ENCODE data around the gene OR4C3.
"Not testable (repeated sequence)": the region's sequence is repeated elsewhere in the genome, so short reads cannot be mapped to it uniquely, and the experiment has no call there.

Gene OR4C3

DNA sequence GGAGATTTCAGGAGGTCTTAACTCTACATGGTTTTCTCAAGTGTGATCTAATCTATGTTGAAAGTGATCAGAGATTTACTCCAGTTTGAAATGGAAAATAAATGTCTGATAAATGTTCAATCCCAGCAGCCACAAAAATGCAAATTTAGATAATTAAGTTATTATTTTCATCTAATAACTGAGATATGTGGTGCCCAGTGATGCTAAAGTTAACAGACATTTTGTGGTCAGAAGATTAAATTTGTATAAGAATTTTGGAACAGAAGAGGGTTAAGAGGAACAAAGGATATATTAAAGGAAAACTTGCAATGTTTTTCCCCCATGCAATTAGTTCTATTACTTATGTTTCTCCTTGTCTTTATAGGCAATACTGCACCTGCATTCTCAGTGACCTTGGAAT, at the start of gene OR4C3:
TSS of gene OR4C3 (plus strand) at position 301 of the 400 bp plus-strand sequence. CDS start 102 bp downstream, outside the sequence.
- not testable (repeated sequence) for H3K4me1 Mint-ChIP-seq (ENCODE audit: low read depth); H3K9me3 Mint-ChIP-seq; H3K4me3 Mint-ChIP-seq; H3K27ac Mint-ChIP-seq; H3K27me3 Mint-ChIP-seq (ENCODE audit: low read depth); H3K36me3 Mint-ChIP-seq (ENCODE audit: low read depth)

DNA sequence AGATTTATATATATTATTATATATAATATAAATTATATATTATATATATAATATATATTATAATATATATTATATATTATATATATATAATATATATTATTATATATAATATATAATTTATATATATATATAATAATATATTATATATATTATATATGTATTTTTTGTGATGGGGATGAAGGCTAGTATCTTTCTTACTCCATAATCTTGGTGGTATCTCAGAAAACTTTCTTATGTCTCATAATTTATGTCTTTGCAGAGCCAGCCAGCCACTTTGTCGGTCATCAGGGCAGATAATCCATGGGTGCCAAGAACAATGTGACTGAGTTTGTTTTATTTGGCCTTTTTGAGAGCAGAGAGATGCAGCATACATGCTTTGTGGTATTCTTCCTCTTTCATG, 18.8 kb upstream of the OR4C3 start, which contains the start of gene OR4S1:
TSS of gene OR4S1 (plus strand) at position 301 of the 400 bp plus-strand sequence. CDS start at position 301, 0 bp downstream.
- Mint-ChIP-seq H3K36me3 (ENCODE audit: low read depth) (no peaks in the 10 kb centered on the region), H3K4me1 (ENCODE audit: low read depth) (no peaks in the 10 kb centered on the region), H3K9me3 (no peaks in the 10 kb centered on the region), H3K27ac (no peak within 1 kb of the TSS), H3K4me3 (no peak within 1 kb of the TSS), H3K27me3 (ENCODE audit: low read depth) (peaks cover 18% of the 10 kb centered on the region)

DNA sequence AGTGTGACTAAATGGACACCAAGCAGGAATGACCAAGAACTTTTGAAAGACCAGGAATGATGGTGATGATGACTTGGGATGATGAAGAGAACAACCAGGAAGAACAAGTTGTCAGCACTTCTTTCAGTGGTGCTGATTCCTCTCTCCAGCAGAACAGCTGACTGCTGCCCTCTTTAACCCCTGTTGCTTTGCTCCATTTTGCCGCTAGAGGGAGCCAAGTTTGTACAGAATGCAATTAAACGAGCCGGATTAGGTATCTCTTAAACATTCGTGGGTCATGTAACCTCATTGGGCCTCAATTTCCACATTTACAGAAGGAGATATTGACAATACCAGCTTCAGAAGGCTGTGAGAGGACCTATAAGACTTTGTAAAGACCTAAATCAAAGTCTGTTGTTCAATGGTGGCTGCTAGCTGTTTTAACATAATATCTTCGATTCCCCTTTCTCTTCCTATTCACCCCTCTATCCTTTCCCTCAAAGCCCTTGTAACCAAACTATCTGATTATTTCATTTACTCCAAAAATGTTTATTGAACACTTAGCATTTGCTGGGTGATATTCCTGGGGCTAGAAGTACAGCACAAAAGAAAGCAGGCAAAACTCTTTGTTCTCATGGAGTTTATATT, 16.8 kb upstream of the OR4C3 start:
- Mint-ChIP-seq H3K27ac (no peak overlapping the region), H3K4me3 (no peak overlapping the region)

DNA sequence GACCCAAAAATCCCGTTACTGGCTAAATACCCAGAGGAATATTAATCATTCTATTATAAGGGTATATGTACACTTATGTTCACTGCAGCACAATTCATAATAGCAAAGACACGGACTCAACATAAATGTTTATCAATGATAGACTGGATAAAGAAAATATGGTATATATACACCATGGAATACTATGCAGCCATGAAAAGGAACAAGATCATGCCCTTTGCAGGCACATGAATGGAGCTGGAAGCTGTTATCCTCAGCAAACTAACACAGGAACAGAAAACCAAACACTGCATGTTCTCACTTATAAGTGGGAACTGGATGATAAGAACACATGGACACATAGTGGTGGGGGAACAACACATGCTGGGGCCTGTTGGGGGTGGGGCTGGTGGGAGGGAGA, 11.1 kb upstream of the OR4C3 start:
- not testable (repeated sequence) for H3K9me3 Mint-ChIP-seq; H3K4me1 Mint-ChIP-seq (ENCODE audit: low read depth); H3K36me3 Mint-ChIP-seq (ENCODE audit: low read depth); H3K4me3 Mint-ChIP-seq; H3K27ac Mint-ChIP-seq; H3K27me3 Mint-ChIP-seq (ENCODE audit: low read depth)

More for the DNA sequence above, 16.8 kb upstream of the OR4C3 start:
- Mint-ChIP-seq H3K9me3 (no peaks in the 10 kb centered on the region), H3K36me3 (ENCODE audit: low read depth) (no peaks in the 10 kb centered on the region), H3K27me3 (ENCODE audit: low read depth) (peaks cover 10% of the 10 kb centered on the region), H3K4me1 (ENCODE audit: low read depth) (no peaks in the 10 kb centered on the region)

DNA sequence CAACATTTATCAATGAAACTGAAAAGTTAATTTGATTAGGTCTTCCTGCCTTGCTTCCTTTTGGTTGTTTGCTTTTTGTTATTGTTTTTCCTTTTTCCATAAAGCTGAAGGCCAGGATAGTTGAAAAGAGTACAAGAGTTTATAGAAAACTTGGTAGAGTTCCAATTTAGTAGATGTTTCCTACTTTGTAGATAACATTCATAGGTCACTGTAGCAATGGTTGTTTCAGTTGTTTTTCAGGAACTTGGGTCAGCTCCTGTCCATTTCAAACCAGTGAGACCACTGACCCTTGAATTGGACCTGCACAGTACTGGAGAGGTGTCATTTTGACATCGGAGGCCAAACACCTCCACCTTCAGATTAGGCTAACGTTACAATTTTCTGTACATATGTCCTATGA, 4.9 kb upstream of the OR4C3 start:
- not testable (repeated sequence) for H3K27ac Mint-ChIP-seq

DNA sequence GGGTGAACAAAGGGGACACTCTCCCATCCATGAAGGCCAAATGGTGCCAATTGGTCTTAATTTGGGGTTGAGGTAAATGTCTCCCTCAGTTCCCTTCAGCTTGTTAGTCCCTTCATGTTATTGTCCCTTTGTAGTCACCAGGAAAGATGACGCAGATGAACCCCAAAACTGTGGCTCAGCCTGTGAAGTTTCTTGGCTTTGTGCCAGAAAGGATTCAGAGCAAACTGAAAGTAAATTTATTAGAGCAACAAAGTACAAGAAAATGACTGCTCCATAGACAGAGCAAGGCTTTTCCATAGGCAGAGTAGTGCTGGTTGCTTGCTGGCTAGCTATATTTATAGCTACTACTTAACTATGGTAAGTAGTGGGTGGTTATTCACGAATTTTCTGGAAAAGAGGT, 16.7 kb downstream of the OR4C3 start:
- no peaks in the 10 kb centered on the region for H3K27me3 Mint-ChIP-seq (ENCODE audit: low read depth)
- H3K9me3 Mint-ChIP-seq, result peaks cover 10% of the 10 kb centered on the region
- H3K4me1 Mint-ChIP-seq (ENCODE audit: low read depth), result no peaks in the 10 kb centered on the region
- peaks cover 3% of the 10 kb centered on the region for H3K36me3 Mint-ChIP-seq (ENCODE audit: low read depth)
- no peak overlapping the region for H3K4me3 Mint-ChIP-seq
- no peak overlapping the region for H3K27ac Mint-ChIP-seq

More for the DNA sequence above, 4.9 kb upstream of the OR4C3 start:
- H3K4me1 Mint-ChIP-seq (ENCODE audit: low read depth); H3K27me3 Mint-ChIP-seq (ENCODE audit: low read depth); H3K4me3 Mint-ChIP-seq; H3K36me3 Mint-ChIP-seq (ENCODE audit: low read depth); H3K9me3 Mint-ChIP-seq: not testable (repeated sequence)

DNA sequence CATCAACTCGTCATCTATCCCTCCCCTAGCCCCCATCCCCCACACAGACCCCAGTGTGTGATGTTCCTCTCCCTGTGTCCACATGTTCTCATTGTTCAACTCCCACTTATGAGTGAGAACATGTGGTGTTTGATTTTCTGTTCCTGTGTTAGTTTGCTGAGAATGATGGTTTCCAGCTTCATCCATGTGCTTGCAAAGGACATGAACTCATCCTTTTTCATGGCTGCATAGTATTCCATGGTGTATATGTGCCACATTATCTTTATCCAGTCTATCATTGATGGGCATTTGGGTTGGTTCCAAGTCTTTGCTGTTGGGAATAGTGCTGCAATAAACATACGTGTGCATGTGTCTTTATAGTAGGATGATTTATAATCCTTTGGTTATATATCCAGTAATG, 17.8 kb downstream of the OR4C3 start:
- not testable (repeated sequence) for H3K4me3 Mint-ChIP-seq; H3K4me1 Mint-ChIP-seq (ENCODE audit: low read depth); H3K27me3 Mint-ChIP-seq (ENCODE audit: low read depth); H3K36me3 Mint-ChIP-seq (ENCODE audit: low read depth); H3K27ac Mint-ChIP-seq
- peaks cover 13% of the 10 kb centered on the region for H3K9me3 Mint-ChIP-seq

DNA sequence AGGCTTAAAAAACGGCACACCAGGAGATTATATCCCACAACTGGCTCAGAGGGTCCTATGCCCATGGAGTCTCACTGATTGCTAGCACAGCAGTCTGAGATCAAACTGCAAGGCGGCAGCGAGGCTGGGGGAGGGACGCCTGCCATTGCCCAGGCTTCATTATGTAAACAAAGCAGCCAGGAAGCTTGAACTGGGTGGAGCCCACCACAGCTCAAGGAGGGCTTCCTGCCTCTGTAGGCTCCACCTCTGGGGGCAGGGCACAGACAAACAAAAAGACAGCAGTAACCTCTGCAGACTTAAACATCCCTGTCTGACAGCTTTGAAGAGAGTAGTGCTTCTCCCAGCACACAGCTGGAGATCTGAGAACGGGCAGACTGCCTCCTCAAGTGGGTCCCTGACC, 21.6 kb downstream of the OR4C3 start:
- not testable (repeated sequence) for H3K4me1 Mint-ChIP-seq (ENCODE audit: low read depth); H3K4me3 Mint-ChIP-seq
- H3K9me3 Mint-ChIP-seq, result peaks cover 27% of the 10 kb centered on the region

DNA sequence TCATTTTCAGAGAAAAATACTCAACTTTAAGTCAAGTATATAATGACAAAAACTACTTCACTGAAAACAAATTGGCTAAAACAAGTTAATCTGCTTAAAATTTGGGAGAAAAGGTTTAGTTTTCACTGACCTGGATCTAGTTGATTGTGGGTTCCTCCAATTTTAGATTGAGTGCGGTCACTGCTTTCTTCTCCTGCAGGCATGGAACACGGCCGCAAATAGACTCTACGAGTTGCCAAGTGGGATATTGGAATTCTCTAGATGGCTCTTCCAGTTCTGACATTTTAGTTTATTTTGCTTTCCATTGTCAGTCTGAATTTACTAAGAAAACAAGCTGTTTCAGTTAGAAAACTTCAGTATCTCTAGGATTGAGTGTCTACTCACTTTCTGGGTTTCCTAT, 29.3 kb downstream of the OR4C3 start:
- H3K4me3 Mint-ChIP-seq, result no peak overlapping the region
- no peaks in the 10 kb centered on the region for H3K4me1 Mint-ChIP-seq (ENCODE audit: low read depth)
- no peak overlapping the region for H3K27ac Mint-ChIP-seq
- no peaks in the 10 kb centered on the region for H3K36me3 Mint-ChIP-seq (ENCODE audit: low read depth)
- H3K27me3 Mint-ChIP-seq (ENCODE audit: low read depth), result no peaks in the 10 kb centered on the region
- peaks cover 18% of the 10 kb centered on the region for H3K9me3 Mint-ChIP-seq

More for the DNA sequence above, 21.6 kb downstream of the OR4C3 start:
- H3K27me3 Mint-ChIP-seq (ENCODE audit: low read depth); H3K27ac Mint-ChIP-seq; H3K36me3 Mint-ChIP-seq (ENCODE audit: low read depth): not testable (repeated sequence)

DNA sequence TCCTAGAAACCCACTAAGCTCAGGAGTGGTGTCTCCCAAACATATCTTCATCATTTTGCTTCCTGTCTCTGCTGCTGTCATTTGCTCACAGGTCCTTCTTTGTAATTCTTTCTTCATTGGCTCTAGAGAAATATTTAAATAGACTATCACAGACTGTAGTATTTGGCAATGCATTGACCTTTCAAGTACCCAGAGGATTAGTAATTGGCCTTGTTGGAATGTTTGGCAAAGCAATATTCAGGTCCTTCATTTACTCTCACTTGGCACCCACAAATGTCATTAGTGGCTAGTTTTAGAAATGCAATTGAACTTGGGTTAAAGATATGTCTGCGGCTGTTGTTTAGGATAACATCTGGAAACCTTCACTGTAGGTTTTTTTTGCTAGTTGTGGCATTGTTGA, 30.0 kb downstream of the OR4C3 start:
- H3K4me3 Mint-ChIP-seq, result no peak overlapping the region
- peaks cover 20% of the 10 kb centered on the region for H3K9me3 Mint-ChIP-seq
- no peaks in the 10 kb centered on the region for H3K4me1 Mint-ChIP-seq (ENCODE audit: low read depth)
- no peaks in the 10 kb centered on the region for H3K36me3 Mint-ChIP-seq (ENCODE audit: low read depth)
- H3K27ac Mint-ChIP-seq, result no peak overlapping the region
- H3K27me3 Mint-ChIP-seq (ENCODE audit: low read depth), result no peaks in the 10 kb centered on the region

DNA sequence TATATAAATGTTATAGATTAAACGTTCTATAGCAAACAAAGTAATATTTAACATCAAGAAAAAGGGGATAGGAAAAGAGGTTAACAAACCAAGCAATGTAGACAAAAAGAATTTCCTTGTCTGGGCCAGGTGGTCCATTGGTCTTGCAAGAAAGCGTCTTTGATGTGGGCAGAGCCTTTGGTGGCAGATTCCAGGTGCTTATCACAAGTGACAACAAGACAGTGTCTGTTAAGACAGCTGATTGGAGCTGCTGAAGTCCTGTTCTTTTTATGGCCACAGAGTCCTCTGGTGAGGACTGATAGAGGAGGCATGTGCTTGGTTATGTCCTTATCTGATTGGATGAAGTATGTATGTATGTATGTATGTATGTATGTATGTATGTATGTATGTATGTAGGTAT, 36.6 kb downstream of the OR4C3 start:
- not testable (repeated sequence) for H3K9me3 Mint-ChIP-seq; H3K27me3 Mint-ChIP-seq (ENCODE audit: low read depth); H3K4me1 Mint-ChIP-seq (ENCODE audit: low read depth); H3K4me3 Mint-ChIP-seq; H3K27ac Mint-ChIP-seq; H3K36me3 Mint-ChIP-seq (ENCODE audit: low read depth)

DNA sequence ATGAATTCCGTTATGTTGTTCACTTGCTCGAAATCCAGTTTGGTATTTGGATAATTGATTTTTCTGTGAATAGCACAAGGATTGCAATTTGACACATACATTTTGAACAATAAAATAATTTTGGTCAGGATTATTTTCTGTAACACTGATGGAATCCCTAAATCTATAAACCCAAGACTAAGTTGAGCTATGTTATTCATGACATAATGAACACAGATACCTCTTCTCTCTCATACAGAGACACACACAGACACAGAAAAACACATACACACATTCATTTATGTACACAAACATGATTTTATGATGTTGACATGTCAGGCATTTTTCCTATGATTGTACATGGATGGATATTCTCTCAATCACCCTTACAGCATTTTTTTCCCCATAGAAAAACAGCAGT, 41.6 kb downstream of the OR4C3 start, which contains the start of gene OR4C5:
TSS of gene OR4C5 (minus strand) at position 101 of the 400 bp plus-strand sequence. CDS start at position 101, 0 bp downstream.
- Mint-ChIP-seq H3K27me3 (ENCODE audit: low read depth) (no peaks in the 10 kb centered on the region), H3K27ac (no peak within 1 kb of the TSS), H3K9me3 (no peaks in the 10 kb centered on the region), H3K36me3 (ENCODE audit: low read depth) (no peaks in the 10 kb centered on the region), H3K4me1 (ENCODE audit: low read depth) (no peaks in the 10 kb centered on the region), H3K4me3 (no peak within 1 kb of the TSS)

All from T-helper 1 cell treated with Interleukin-12 subunit alpha and Interleukin-12 subunit beta and Interleukin-4 antibody, amounts not matched to agents 30 μg/mL and 1 μg/mL, for 36 hours (primary cell).